ENCODE measurements around the gene CDH13. TPM values are rescaled to one million over a fixed set of nuclear protein-coding genes. Genes with fewer than 3 reads are reported as not detected.

Gene CDH13
- total RNA-seq, 4 donors from 2014 or later: 6.4 to 19.7 (median 11.7) TPM

GRCh38 chr16:82936941-82937551 lies 310.3 kb downstream of the CDH13 start:
- TF ChIP-seq CTCF (IDR thresholded peaks at IDR 0.05; ENCODE audit: low read depth): no peak

GRCh38 chr16:82937926-82938520 lies 311.3 kb downstream of the CDH13 start:
- TF ChIP-seq CTCF (IDR thresholded peaks at IDR 0.05; ENCODE audit: low read depth): no peak

GRCh38 chr16:82943371-82943770 lies 316.6 kb downstream of the CDH13 start:
- no peak for TF ChIP-seq CTCF (IDR thresholded peaks at IDR 0.05; ENCODE audit: low read depth)

GRCh38 chr16:82945420-82946101 lies 318.8 kb downstream of the CDH13 start:
- TF ChIP-seq CTCF (IDR thresholded peaks at IDR 0.05; ENCODE audit: low read depth): no peak

GRCh38 chr16:82947698-82948097 lies 320.9 kb downstream of the CDH13 start:
- no peak for TF ChIP-seq CTCF (IDR thresholded peaks at IDR 0.05; ENCODE audit: low read depth)

- no peak for TF ChIP-seq CTCF (IDR thresholded peaks at IDR 0.05; ENCODE audit: low read depth)
Measured at GRCh38 chr16:82949016-82949415, 322.2 kb downstream of the CDH13 start.

GRCh38 chr16:82953517-82953916 lies 326.7 kb downstream of the CDH13 start:
- no peak for TF ChIP-seq CTCF (IDR thresholded peaks at IDR 0.05; ENCODE audit: low read depth)
